Lower leg skin (tissue), 4 donors: ENCODE data around the gene SULF2. TPM values are rescaled to one million over a fixed set of nuclear protein-coding genes. Genes with fewer than 3 reads are reported as not detected.

Experiments
- DNase-seq, 2 donors: peaks; one replicate each; pipeline ENCODE4 v3.0.0-alpha.2; 2019; ENCODE audit warnings: low spot score in 2 of 2
- H3K4me3 ChIP-seq: fragments of 200-600 bp; sonication (generic); 2 replicates; pipeline ENCODE4 v1.5.1; 2017; ENCODE audit warnings: mild to moderate bottlenecking, low read depth; ENCODE audit not compliant: poor library complexity, severe bottlenecking
- CTCF ChIP-seq, 3 donors: fragments of 450-650 bp; IDR thresholded peaks; one replicate each; pipeline ENCODE4 v1.5.1; 2016; ENCODE audit warnings: antibody characterized with exemption in 3 of 3, mild to moderate bottlenecking in 3 of 3, moderate library complexity in 2 of 3
- POLR2A ChIP-seq, 2 donors: fragments of 450-650 bp; IDR thresholded peaks; one replicate each; pipeline ENCODE4 v1.6.1; 2016 to 2017; ENCODE audit warnings: antibody characterized with exemption in 2 of 2, mild to moderate bottlenecking in 1 of 2, moderate library complexity in 1 of 2
- WGBS, 2 donors: methylation state at CpG; one replicate each; pipeline ENCODE4 v1.1.5; 2018; 5-methylcytosine and 5-hydroxymethylcytosine counted together
- intact Hi-C: fragments of 100-400 bp; cut with DNase I; formaldehyde crosslinking; loops from one replicate; pipeline ENCODE4 v1.15.0; 2023; ENCODE audit warnings: low total_unique reads
- total RNA-seq, 4 donors: library from RNA; depleted of rRNA; stranded (reverse); fragments of >200 nt; gene quantifications; one replicate each; pipeline ENCODE4 v1.1.0, GENCODE V29; 2016

SULF2 gene
- total RNA-seq, 4 donors from 2014 or later = 18.3 to 83.0 (median 28.0) TPM

- intact Hi-C loops = no loop called here
- H3K4me3 ChIP-seq = no peak overlapping the region
- no peak for DNase-seq
- TF ChIP-seq CTCF (IDR thresholded peaks at IDR 0.05) (no peak), POLR2A (IDR thresholded peaks at IDR 0.05) (no peak)
- WGBS, 2 donors = 68 to 79% methylated on average over 17 of the region's 17 CpGs
Measured at GRCh38 chr20:47727909-47728361, 57.3 kb downstream of the SULF2 start.

- DNase-seq = peak in 1 of 2 donors; percentile 51
- intact Hi-C loops = no loop called here
- 77% methylated on average over 18 of the region's 18 CpGs for WGBS, 2 donors
- H3K4me3 ChIP-seq = no peak overlapping the region
- no peak for TF ChIP-seq POLR2A (IDR thresholded peaks at IDR 0.05)
- TF ChIP-seq CTCF (IDR thresholded peaks at IDR 0.05) = no peak
Measured at GRCh38 chr20:47727170-47727880, 58.0 kb downstream of the SULF2 start.

GRCh38 chr20:47726632-47727031 is 58.6 kb downstream of the SULF2 start:
- TF ChIP-seq POLR2A (IDR thresholded peaks at IDR 0.05) (no peak), CTCF (IDR thresholded peaks at IDR 0.05) (no peak)
- DNase-seq = no peak
- H3K4me3 ChIP-seq = no peak overlapping the region
- intact Hi-C loops = no loop called here
- 85 to 88% methylated on average over 7 of the region's 7 CpGs for WGBS, 2 donors

- intact Hi-C loops = no loop called here
- WGBS, 2 donors = 52 to 56% methylated on average over 18 of the region's 18 CpGs
- TF ChIP-seq CTCF (IDR thresholded peaks at IDR 0.05) (peak in 1 of 3 donors; percentile 21), POLR2A (IDR thresholded peaks at IDR 0.05) (no peak)
- peak in 1 of 2 donors; percentile 73 for DNase-seq
- H3K4me3 ChIP-seq = no peak overlapping the region
Measured at GRCh38 chr20:47725248-47725973, 59.9 kb downstream of the SULF2 start.

- intact Hi-C loops = no loop called here
- no peak overlapping the region for H3K4me3 ChIP-seq
- no peak for DNase-seq
- WGBS, 2 donors = 88 to 89% methylated on average over 5 of the region's 5 CpGs
- TF ChIP-seq CTCF (IDR thresholded peaks at IDR 0.05) (no peak), POLR2A (IDR thresholded peaks at IDR 0.05) (no peak)
Measured at GRCh38 chr20:47724910-47725247, 60.4 kb downstream of the SULF2 start.
